NT2/D1 (cell line): ENCODE results near the gene CNTN5.

ENCODE experiments used
- DNase-seq: peaks from one replicate; pipeline ENCODE4 v3.0.0-alpha.2; 2011; ENCODE audit warnings: low read depth, low spot score
- H3K27me3 ChIP-seq: 2 replicates; pipeline ENCODE4 v1.6.0; 2011; ENCODE audit warnings: mild to moderate bottlenecking; ENCODE audit not compliant: insufficient read length, insufficient read depth
- H3K36me3 ChIP-seq: 2 replicates; pipeline ENCODE4 v1.6.1; 2011; ENCODE audit warnings: mild to moderate bottlenecking, low read length, mixed read lengths; ENCODE audit not compliant: insufficient read depth, insufficient read length
- H3K4me1 ChIP-seq: 2 replicates; pipeline ENCODE4 v1.5.1; 2011; ENCODE audit not compliant: insufficient read depth, insufficient read length
- H3K4me3 ChIP-seq: 2 replicates; pipeline ENCODE4 v1.5.1; 2011; ENCODE audit warnings: low read depth; ENCODE audit not compliant: insufficient read length
- H3K9ac ChIP-seq: 2 replicates; pipeline ENCODE4 v1.6.0; 2011; ENCODE audit warnings: low read depth; ENCODE audit not compliant: insufficient read length
- H3K9me3 ChIP-seq: 2 replicates; pipeline ENCODE4 v1.5.1; 2011; ENCODE audit warnings: mild to moderate bottlenecking, low read length; ENCODE audit not compliant: insufficient read depth
- SUZ12 ChIP-seq: IDR thresholded peaks from 2 replicates; pipeline ENCODE4 v1.6.1; 2011; ENCODE audit not compliant: insufficient read length, insufficient read depth; ENCODE audit errors: extremely low read depth
- YY1 ChIP-seq: IDR thresholded peaks from 2 replicates; pipeline ENCODE4 v1.6.1; 2011; ENCODE audit not compliant: insufficient read length, insufficient read depth
- ZNF274 ChIP-seq: IDR thresholded peaks from 2 replicates; pipeline ENCODE4 v1.6.1; 2011; ENCODE audit warnings: mild to moderate bottlenecking, low read depth, low read length

CNTN5 gene

GRCh38 chr11:100220801-100221200 lies 1200.1 kb downstream of the CNTN5 start:
- H3K4me1 ChIP-seq, result no peaks in the 10 kb centered on the region
- DNase-seq, result no peak
- no peak overlapping the region for H3K9ac ChIP-seq
- no peak overlapping the region for H3K4me3 ChIP-seq
- no peaks in the 10 kb centered on the region for H3K9me3 ChIP-seq
- no peaks in the 10 kb centered on the region for H3K27me3 ChIP-seq
- no peak for TF ChIP-seq YY1
- no peak for TF ChIP-seq SUZ12
- TF ChIP-seq ZNF274, result no peak
- H3K36me3 ChIP-seq, result no peaks in the 10 kb centered on the region

- H3K4me3 ChIP-seq, result no peak overlapping the region
- no peak overlapping the region for H3K9ac ChIP-seq
- TF ChIP-seq SUZ12, result no peak
- no peak for TF ChIP-seq ZNF274
- no peak for TF ChIP-seq YY1
- H3K27me3 ChIP-seq, result no peaks in the 10 kb centered on the region
- no peaks in the 10 kb centered on the region for H3K4me1 ChIP-seq
- H3K9me3 ChIP-seq, result no peaks in the 10 kb centered on the region
- H3K36me3 ChIP-seq, result no peaks in the 10 kb centered on the region
- no peak for DNase-seq
Measured at GRCh38 chr11:100221791-100222190, 1201.0 kb downstream of the CNTN5 start.

GRCh38 chr11:100224541-100225034 lies 1203.8 kb downstream of the CNTN5 start:
- Histone ChIP-seq H3K9ac (no peak overlapping the region), H3K36me3 (no peaks in the 10 kb centered on the region), H3K4me3 (no peak overlapping the region), H3K4me1 (no peaks in the 10 kb centered on the region), H3K27me3 (no peaks in the 10 kb centered on the region), H3K9me3 (no peaks in the 10 kb centered on the region)
- TF ChIP-seq SUZ12 (no peak), YY1 (no peak), ZNF274 (no peak)
- DNase-seq, result no peak

GRCh38 chr11:100229086-100229485 lies 1208.3 kb downstream of the CNTN5 start:
- Histone ChIP-seq H3K9ac (no peak overlapping the region), H3K27me3 (no peaks in the 10 kb centered on the region), H3K36me3 (no peaks in the 10 kb centered on the region), H3K4me1 (no peaks in the 10 kb centered on the region), H3K9me3 (no peaks in the 10 kb centered on the region), H3K4me3 (no peak overlapping the region)
- no peak for DNase-seq
- no peak for TF ChIP-seq SUZ12
- TF ChIP-seq ZNF274, result no peak
- TF ChIP-seq YY1, result no peak

- H3K27me3 ChIP-seq, result no peaks in the 10 kb centered on the region
- no peak for DNase-seq
- peaks cover 6% of the 10 kb centered on the region; the same call in 1 of the 2 replicates for H3K9me3 ChIP-seq
- no peak for TF ChIP-seq ZNF274
- TF ChIP-seq YY1, result no peak
- H3K36me3 ChIP-seq, result no peaks in the 10 kb centered on the region
- H3K9ac ChIP-seq, result no peak overlapping the region
- H3K4me1 ChIP-seq, result no peaks in the 10 kb centered on the region
- H3K4me3 ChIP-seq, result no peak overlapping the region
Measured at GRCh38 chr11:100232006-100232405, 1211.3 kb downstream of the CNTN5 start.

GRCh38 chr11:100235085-100235484 lies 1214.3 kb downstream of the CNTN5 start:
- DNase-seq, result no peak
- Histone ChIP-seq H3K4me3 (no peak overlapping the region), H3K36me3 (no peaks in the 10 kb centered on the region), H3K27me3 (no peaks in the 10 kb centered on the region), H3K9ac (no peak overlapping the region), H3K9me3 (peaks cover 6% of the 10 kb centered on the region; the same call in 1 of the 2 replicates), H3K4me1 (no peaks in the 10 kb centered on the region)
- no peak for TF ChIP-seq SUZ12
- TF ChIP-seq YY1, result no peak

- Histone ChIP-seq H3K4me1 (no peaks in the 10 kb centered on the region), H3K27me3 (no peaks in the 10 kb centered on the region), H3K36me3 (no peaks in the 10 kb centered on the region), H3K4me3 (no peak overlapping the region), H3K9me3 (peaks cover 6% of the 10 kb centered on the region; the same call in 1 of the 2 replicates), H3K9ac (no peak overlapping the region)
- TF ChIP-seq YY1 (no peak), ZNF274 (no peak), SUZ12 (no peak)
- no peak for DNase-seq
Measured at GRCh38 chr11:100240025-100240539, 1219.3 kb downstream of the CNTN5 start.
